Activated CD4-positive, CD25-positive, alpha-beta regulatory T cell treated with anti-CD3 and anti-CD28 coated beads, Interleukin-2, amount 50 U/mL, for 24 hours (primary cell): Measurements from ENCODE around the gene UMPS.
"Not testable (repeated sequence)": the region's sequence is repeated elsewhere in the genome, so short reads cannot be mapped to it uniquely, and the experiment has no call there.

Experiments used
- ATAC-seq, 2 donors: fragments of 150-1000 bp; cut with Tn5 transposase; one replicate each; pipeline ENCODE4 v1.10.0; 2021; ENCODE audit warnings: mild to moderate bottlenecking in 1 of 2, moderate library complexity in 1 of 2

The UMPS gene

DNA sequence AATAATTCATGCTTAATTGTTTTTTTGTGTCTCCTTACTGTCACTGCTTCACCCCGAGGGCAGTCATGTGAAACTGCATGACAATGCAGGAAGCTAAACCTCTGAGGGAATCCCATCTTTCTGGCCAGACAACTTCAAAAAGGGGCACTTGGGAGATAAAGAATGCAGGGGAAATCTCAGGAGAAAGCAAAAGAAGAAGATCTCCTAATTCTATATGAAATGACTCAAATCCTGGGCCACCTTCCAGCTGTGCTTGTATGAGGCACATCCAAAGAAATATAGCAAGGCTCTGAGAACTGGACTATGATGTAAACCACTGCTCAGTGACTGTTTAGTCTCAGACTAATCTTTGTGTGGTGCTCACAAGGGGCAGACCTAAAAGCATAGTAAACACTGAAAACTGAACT is 22.6 kb upstream of the UMPS start:
- ATAC-seq, result no peak

DNA sequence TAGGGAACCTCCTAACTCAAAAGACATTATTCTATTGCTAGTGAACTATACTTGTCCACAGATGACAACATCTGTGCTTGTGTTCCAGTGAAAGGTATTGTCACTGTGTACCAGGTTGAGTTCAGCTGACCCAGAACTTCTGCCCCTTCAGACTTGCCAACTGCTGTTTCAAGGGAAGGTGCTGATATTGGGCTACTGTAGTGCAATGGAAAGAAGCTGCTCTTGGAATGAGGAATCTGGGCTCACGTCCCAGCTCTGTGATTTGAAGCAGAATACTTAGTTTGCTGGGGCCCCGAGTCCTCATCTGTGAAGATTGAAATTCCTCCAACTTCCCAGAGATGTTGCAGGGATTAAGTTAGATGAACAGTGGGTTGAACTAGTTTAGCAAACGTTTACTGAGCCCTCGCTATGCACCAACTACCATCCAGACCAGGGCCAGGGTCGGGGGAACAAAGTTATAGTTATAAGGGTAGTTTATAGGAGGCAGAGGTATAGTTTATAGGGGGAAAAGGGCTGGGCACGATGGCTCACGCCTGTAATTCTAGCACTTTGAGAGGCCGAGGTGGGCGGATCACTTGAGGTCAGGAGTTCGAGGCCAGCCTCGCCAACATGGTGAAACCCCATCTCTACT is 15.9 kb upstream of the UMPS start:
- ATAC-seq, result no peak

DNA sequence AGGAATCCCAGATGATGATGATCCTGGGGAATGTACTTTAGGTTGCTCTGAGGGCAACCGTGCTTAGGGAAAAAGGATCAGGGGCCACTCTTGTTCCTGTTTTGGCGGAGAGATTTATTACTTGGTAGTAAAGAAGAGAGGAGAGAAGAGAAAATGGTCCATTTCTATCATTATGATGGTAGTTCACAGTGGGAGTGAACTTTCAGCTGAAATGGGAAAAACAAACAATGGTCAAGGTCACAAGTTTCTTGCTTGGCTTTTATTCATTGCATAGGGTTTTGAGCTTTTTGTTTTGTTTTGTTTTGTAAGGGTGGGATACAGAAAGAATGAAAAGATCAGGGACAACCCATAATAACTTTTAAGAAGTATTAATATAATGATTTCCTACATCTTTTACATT is 7.7 kb upstream of the UMPS start:
- ATAC-seq, result no peak

DNA sequence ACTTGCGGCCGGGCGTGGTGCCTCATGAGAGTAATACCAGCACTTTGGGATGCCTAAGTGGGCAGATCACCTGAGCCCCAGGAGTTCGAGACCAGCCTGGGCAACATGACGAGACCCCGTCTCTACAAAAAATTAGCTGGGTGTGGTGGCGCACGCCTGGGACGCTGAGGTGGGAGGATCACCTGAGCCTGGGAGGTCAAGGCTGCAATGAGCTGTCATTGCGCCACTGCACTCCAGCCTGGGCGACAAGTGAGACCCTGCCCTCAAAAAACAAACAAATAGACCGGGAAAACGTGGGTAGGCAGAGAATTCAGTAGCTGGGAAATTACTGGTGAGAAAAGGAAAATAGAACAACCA is 667 bp downstream of the UMPS start:
- ATAC-seq, result no peak

DNA sequence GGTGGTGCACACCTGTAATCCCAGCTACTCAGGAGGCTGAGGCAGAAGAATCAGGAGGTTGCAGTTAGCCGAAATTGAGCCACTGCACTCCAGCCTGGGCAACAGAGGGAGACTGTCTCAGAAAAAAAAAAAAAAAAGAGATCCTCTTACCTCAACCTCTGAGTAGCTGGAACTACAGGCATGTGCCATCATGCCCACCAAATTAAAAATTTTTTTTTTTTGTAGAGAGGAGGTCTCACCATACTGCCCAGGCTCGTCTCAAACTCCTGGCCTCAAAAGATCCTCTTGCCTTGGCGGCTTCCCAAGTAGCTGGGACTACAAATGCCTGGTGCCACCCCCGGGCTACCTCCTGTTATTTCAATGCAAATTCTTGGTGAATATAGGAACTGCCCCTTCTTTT is 1.5 kb downstream of the UMPS start:
- no peak for ATAC-seq

DNA sequence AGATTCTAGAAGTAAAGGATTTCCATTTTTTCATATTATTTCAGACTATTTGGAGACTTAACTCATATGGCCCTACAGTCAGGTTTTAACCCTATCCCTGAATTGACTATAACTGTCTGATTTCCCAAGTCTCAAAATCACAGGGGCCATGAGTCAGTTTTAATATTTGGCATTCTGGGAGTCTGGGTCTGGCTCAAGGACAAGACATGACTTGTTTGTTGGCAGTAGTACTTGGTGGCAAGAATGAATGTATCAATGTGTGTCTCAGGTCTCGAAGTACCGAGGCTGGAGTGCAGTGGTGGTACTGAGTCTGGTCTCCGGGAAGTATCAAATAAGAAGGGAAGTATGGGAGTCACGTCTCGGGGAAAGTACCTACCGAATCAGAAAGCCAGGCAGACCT is 10.8 kb downstream of the UMPS start:
- no peak for ATAC-seq

DNA sequence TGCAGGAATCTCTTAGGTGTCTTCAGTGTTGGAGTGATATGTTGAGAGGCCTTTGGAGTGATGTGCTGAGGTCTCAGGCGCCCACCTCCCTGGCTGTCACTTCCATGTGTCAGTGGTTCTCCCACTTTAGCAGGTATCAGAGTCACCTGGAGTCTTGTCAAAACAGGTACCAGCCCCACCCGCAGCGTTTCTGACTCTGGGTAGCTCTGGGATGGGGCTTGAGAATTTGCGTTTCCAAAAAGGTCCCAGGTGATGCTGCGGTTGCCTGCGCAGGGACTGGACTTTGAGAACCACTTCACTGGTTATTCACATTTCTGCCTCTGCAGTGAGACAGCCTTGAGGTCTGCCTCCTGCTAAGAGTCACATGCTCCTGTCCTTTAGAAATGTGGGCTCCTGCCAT is 15.5 kb downstream of the UMPS start:
- ATAC-seq, result no peak

DNA sequence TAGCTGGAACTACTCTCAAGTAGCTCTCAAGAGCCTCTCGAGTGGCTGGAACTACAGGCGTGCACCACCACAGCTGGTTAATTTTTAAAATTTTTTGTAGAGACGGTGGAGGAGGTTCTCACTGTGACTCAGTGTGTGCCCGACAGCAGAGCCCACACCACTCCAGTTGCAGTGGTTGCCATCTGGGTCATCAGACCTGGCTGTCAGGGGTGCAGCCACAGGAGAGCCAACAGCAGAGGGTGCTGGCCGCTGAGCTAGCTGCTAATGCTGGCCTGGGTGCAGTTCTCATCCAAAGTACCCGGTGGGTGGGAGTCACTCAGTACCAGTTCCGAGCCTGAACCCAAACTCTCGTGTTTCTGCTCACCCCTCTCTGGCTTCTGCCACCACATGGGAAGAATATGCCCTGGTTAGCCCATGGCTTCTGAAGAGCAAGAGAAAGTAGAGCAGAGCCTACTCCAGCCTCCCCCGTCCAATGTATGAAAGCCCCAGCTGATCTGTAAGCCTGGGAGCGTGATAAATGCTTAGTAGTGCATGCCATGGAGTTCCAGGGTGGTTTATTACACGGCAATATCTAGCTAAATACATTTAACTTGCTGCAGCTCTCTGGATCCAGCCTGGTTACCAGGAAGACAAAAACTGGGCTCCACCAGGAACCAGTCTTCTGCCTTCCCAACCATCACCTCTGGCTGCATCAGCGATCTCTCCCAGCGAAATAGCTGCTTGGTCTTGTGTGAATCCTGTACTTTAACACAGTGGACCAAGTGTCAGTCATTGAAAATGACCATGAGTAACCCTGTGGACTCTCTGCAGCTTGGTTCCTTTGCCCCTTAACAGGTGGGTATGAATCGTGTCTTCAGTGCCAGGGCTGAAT is 17.1 kb downstream of the UMPS start:
- ATAC-seq, result no peak

DNA sequence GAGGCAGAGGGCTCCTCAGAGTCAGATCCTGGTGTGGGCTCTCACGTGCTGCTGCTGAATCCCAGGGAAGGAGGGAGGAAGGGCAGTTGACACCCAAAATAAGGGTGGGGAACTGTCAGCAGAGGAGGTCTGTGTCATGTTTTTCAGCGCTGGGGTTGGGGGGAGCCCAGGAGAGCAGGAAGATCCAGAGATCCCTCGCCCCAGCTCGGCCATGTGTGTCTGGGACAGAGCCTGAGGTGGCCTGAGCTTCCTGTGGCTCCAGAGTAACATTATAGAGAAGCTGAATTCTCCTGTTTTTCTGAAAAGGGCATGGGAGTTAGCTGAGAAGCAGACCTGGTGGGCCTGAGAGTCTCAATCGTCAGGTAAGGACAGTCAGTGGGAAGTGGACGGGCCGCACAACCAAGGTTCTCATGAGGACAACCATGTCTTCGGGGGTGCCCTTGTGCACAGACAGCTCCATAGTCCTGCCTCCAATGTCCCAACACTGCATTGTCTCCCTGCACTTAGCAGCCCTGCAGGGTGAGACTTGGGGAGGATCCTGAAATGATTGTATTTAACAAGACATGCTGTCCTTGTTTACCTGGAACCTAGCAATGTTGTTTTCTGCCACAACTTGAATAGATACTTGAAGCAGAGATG is 18.4 kb downstream of the UMPS start:
- ATAC-seq, result no peak

DNA sequence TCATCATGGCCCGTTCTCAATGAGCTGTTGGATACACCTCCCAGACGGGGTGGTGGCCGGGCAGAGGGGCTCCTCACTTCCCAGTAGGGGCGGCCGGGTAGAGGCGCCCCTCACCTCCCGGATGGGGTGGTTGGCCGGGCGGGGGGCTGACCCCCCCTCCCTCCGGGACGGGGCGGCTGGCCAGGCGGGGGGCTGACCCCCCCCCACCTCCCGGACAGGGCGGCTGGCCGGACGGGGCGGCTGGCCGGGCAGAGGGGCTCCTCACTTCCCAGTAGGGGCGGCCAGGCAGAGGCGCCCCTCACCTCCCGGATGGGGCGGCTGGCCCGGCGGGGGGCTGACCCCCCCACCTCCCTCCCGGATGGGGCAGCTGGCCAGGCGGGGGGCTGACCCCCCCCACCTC is 19.6 kb downstream of the UMPS start:
- not testable (repeated sequence) for ATAC-seq

DNA sequence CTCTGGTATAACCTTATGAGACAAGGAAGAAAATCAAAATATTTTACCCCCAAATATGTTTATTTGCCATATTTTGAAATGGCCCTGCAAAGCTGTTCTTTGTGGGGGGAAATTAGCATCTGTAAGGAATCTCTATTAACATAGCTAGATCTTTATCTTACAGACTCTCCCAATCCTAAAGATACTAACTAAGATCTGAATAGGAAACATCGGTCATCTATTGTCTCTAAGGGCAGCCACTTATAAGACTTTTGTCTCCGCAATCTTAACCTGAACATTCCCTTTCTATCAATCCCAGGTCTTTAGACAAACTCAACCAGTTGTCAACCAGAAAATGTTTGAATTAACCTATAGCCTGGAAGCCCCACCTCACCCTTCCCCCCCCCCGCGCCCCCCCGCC is 21.2 kb downstream of the UMPS start:
- ATAC-seq, result no peak

DNA sequence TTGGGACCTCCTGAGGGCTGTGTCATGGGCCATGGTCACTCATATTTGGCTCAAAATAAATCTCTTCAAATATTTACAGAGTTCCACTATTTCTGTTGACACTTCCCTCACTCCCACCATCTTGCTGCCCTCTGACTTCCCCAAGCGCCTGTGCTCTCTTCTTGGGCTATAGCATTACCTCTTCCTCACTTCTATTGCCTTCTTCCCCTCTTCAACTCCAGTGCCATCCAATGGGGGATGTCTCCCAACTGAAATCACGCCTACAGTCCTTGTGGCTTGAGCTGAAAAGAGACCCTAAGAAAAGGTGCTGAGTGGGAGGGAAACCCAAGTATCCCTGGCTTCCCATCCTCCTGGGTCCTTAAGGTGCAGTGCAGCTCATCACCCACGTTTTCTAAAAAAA is 21.8 kb downstream of the UMPS start:
- no peak for ATAC-seq

DNA sequence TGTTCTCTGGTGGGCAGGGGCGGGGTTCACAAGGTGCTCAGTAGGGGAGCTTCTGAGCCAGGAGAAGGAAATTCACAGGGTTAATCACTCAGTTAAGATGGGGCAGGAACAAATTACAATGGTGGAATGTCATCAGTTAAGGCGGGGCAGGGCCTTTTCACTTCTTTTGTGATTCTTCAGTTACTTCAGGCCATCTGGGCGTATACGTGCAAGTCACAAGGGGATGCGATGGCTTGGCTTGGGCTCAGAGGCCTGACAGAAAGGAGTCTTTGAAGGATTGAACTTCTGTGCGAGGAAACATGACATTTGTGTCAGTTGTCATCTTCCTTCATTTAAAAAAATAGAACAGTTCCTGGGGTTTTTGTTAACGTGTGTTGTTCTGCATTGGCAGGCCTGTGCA is 27.7 kb downstream of the UMPS start:
- not testable (repeated sequence) for ATAC-seq

DNA sequence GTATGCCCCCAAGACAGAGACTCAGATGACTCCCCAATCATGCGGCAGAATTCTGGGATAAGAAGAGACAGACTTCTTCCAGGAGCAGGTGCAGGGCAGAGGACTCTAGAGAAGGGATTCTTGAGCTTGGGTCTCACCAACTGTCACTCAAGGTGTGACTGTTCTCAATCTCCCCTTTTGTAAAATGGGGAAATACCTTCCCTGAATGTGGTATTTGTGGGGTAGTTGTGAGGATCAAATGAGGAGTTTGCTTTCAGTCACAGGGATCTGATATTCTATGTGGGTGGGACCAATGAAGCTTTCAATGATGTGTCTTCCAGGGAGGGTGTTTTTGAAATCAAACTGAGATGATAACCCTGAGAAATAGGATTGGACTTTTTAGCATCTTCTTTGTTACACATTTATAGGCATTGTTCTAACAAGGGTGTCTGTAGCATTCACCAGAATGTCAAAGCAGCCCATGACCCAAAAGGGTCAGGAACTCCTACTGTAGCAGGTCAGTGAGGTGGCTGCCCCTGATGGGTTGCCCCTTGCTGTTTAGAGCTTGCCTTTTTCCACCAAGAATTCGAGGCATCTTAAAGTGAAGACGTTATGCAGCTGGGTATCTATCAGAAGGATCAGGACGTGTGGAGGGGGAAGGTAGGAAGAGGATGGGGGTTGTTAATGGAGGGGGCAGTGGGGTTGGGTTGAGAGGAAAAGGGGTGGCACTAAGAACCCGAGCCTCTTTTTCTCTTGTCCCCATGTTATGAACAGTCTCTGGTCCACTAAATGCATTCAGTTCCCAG is 28.8 kb downstream of the UMPS start:
- no peak for ATAC-seq

DNA sequence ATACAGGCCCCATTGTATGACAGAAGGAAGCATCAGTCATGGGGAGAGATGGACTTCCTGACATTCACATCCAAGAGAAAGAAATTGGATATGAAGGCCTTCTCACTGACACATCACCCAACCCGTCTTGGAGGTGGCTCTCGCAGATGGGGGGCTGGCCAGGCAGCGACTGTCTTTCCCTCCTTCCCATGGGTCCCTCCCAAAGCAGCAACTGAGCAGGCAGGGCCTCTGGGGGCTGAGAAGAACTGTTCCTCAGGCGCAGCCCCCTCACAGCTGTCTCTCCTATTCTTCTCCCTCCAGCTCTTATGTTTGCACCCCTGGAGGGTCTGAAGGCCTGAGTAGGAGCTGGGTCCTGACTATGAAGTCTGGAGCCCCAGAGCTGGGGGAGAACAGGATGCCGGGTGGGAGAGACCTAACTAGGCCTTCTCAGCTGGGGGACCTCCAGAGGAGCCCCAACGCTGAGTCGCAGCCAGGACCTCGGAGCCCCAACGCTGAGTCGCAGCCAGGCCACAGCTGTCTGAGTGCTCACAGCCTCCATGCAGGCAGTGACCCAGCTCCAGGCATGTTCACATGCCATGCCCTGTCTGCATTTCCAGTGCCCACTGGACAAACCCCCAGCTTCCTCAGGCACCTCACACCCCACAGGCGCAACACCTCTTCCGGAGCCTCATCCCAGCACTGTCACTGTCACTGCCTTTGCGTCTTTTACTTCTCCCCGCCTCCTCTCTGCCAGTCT is 29.6 kb downstream of the UMPS start:
- no peak for ATAC-seq

DNA sequence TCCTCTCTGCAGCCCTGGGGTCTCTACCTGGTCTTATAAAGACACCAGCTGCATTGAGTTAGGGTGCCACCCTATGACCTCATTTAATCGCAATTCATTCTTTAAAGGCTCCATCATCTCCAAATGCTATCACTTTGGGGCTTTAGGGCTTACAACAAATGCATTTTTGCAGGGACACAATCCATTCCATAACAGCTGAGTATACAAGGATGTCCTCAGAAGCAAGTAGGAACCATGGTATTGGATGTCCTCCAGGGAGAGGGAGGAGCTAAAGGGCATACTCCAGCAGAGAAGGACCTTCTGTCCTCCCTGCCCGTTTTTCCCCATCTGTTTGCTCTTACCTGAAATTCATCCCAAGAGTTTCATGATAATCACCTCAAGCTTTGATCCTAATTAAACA is 30.3 kb downstream of the UMPS start:
- no peak for ATAC-seq

DNA sequence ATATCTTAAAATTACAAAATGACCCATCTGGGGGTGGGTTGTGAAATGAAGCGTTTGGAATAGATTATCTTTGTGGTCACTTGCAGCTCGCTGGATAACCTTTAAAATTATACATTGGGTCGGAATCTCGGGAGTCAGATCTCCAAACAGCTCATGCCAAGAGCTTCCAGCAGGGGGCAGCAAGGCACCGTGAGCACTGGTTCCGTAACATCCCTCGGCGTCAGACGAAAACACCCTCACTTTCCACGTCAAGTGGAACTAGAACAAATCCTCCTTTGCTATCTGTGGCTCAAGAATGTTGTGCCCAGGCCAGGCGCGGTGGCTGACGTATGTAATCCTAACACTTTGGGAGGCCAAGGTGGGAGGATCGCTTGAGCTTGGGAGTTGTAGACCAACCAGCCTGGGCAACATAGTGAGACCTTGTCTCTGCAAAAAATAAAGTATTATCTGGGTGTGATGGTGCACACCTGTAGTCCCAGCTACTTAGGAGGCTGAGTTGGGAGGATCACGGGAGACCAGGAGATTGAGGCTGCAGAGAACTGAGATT is 31.1 kb downstream of the UMPS start:
- ATAC-seq, result peak; percentile 59 to 68

DNA sequence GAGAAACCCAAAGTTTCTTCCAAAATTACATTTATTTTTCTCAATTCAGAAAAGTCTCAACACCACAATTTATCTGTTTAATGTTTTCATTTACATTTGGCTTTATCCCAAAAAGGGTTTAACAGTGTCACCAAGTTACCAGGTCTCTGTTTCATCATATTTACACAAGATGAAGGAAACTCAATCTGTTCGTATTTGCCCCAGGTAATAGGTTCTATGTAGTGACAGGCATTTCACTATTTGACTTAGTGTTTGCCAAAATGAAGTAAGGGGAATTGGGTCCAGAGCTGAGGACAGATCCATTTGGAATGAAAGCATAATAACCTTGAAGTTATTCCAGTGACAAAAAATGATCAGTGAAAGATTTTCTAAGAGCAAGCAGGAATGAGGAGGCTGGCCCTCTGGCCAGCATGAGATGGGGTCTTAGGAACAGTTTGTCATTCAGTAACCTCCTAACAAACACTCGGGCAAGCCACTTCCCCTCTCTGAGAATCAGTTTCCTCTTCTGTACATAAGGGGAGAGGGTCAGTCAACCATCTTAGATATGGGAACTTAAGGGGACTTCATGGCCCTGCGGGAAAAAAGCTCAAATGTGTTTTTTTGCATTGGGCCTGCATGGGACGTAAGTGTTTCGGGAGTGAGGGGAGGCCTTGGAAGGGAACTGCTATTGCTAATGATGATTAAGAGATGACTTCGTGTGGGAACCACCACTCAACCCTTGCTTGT is 31.8 kb downstream of the UMPS start:
- no peak for ATAC-seq

DNA sequence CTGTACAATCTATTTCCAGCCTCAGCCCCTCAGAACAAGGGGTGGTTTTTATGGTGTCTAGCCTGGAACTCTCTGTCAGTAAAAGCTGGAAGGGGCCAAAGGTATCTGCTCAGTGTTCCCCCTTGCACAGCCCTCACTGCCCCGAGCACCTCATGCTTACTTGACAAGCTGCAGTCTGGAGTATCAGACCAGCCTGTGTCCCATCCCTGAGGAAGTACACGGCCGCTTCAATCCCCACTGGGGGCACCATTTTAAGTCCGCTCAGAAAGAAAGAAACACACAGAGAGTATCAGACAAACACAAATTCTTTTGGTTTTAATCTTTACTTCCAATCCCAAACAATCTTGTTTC is 32.4 kb downstream of the UMPS start:
- ATAC-seq, result no peak

DNA sequence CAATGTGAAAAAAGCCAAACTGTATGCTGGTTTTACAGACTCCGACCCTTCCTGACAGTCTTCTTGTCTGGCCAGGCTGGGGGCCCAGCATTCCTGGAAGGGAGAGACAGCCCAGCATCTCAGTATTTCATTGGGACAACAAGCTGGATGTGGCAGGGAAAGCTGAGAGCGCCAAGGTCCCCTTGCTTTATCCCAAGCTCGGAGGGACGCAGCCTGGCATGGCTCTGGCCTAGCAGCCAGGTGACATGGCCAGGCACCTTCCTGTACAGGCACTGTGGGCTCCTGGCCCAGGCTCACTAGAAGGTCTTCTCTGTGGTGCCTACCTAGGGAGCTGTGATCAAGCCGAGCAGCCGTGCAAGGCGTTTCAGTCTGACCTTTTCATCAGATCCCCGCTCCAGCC is 33.0 kb downstream of the UMPS start:
- ATAC-seq, result no peak

DNA sequence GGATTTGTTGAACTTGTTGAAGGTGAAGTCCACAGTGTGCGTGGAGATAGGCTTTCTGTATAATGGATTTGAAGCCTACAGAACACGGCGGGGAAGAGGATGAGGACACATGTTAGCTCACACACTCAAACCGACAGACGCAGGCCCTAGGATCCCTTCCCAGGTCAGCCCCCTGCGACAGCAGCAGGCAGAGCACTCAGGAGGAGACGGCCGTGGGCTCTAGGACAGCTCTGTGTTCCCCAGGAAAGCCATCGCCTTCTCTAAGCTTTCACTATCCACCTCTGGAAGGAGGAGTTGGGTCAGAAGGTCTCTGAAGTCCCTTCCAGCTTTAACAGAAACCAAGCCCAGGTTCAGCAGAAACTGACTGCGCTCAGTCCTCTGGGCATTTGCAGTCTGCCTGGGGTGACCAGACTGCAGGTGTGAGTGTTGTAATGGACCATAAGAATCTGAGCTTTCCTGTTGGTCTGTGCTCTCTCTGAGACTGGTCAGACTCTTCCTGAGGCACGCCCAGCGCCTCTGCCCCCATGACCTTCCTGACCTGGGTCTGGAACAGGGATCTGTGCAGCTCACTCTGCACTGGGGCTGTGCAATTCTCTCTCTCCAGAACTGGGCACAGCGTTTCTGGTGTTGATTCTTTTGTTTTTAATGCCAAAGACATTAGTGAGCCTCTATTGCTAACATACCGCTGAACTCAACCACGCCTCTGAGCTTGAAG is 33.5 kb downstream of the UMPS start:
- no peak for ATAC-seq
